ENCODE measurements around the gene TEX261.

TEX261 gene

DNA sequence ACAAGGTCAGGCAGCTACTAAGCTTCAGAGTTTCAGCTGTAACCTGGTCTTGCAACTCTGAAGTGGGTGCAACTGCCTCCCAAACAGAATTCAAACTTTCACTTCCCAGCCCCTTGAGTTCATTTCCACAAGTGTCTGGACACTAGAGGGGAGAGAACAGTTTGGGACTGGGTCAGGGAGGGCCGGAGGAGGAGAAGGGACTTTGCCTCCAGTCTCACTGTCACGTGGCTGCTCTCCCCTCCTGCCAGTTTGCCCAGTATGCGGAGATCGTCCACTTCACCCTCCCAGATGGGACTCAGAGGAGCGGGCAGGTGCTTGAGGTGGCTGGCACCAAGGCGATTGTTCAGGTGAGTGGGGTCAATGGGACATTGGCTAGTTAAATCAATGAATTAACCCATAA is 36.9 kb downstream of the TEX261 start:
- no peak for FAIRE-seq

DNA sequence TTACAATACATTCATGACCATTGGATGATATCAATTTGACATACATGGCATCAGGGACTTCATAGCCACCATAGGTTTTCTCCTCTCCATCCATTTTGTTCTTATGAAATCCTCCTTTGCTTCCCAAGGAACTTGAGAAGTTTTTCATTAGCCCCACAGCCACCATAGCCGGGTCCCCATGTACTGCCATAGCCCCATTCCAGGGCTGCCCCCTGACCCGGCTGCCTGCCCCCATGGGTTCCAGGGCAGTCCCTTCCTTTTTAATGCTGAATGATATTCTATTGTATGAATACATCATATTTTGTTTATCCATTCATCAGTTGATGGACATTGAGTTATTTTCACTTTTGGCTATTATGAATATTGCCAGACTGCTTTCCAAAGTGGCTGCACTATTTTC is 38.5 kb downstream of the TEX261 start:
- FAIRE-seq = no peak

DNA sequence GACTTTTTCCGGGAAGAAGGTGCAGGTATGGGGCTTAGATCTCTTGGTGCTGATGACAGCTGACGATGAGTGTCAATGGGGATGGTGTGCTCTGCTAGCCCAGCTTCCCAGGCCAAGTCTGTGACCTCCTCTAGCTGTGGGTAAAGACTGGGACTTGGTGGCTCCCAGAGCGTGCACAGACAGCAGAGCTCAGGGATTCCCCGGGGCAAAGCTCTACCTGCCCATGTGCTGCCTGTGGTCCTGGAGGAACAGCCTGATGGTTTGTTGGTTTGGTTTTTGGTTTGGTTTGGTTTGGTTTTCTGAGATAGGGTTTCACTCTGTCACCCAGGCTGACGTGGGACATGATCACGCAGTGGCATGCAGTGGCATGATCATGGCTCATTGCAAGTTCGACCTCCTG is 39.8 kb downstream of the TEX261 start:
- FAIRE-seq = no peak

DNA sequence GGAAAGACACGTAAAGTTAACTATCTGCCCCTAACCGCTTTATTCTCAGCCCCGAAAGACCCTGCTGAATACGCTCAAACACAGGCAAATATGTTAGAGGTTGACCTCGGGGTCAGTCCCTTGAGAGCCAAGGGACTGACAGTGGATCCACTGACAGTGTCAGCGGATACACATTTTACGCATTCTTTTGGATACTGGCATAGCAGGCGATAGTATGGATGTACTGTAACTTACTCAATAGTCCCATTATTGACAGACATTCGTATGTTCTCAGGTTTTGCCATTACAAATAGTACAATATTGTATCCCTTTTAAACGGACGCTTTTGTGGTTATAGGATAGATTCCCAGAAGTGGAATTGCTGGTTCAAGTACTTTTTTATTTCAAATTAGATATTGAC is 45.6 kb downstream of the TEX261 start:
- FAIRE-seq = no peak

DNA sequence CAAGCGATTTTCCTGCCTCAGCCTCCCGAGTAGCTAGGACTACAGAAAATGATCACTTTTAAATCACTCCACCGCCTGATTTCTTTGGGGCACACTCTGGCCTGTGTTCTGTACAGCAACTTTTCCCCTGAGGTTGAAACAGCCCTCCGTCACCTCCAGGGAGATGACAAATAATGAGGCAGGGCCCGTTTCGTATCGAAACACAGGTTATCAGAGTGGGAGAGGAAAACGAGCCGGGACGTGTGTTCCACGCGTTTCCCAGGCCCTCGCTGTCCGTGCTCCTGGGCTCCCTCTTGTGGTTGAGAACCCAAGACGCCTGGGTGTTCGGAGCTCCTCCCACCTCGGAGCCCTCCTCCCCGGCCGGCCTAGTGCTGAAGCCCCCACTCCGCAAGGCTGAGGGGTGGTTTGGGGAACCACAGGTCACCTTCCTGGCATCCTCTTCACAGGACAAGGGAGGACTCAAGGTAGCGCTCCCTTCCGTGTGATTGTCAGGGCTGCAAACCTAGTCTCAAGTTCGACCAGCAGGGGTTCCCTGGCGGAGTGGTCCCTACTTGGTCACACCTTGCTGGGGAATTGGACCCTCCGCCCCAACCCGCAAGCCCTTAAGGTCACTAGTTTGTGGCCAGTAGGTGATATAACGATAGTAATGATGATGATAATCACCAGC is 46.2 kb downstream of the TEX261 start:
- FAIRE-seq = no peak

DNA sequence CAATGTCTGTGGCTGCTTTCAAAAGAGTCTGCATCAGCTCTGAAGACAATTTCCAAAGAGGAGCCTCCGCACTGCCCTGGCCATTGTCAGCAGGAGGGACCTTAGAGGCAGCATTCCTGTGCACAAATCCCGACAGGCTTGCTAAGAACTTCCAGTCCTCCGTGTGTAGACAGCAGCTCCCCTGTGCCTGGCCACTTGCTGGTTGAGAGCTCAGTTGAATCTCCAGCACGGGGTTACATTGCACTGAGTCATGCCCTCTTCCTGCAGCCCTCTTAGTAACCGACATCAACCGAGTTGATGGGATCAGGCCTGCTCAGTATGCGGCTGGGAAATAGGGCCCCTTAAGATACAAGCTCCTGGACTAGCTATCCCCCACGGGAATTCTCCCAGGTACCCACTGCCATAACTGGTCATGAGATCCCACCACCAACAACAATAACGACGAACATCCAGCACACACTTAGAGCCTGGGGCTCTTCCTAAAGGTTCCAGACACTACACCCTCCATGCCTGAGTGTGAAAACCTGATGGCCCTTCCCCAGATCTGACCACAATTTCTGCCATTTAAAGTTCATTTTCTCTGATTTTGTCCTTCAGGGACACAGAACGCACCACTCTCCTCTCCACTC is 47.0 kb downstream of the TEX261 start:
- no peak for FAIRE-seq

DNA sequence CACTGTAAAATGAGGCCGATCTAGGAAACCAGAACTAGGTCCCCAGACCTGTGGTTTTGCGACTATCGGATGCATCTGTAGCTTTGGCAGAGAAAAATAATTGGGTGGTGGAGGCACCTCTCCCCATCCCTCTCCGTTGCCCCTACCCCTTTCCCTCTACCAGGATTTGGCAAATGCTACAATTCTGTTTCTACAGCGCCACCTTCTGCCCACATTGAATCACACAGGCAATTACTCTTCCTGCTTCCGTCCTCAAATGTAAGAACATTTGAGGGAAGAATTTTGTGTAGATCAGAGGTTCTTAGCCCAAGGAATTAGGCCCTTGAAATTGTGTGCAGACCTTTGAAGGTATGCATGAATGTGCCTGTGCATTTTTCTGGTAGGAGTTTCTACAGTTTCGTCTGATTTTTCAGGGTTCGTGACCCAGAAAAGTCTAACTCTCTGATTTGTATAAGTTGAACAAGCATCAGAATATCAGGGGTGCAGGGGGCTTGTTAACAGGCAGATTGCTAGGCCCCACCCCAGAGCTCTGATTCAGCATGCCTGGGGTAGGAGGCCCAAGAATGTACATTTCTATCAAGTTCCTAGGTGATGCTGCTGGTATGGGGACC is 47.7 kb downstream of the TEX261 start:
- FAIRE-seq = no peak

DNA sequence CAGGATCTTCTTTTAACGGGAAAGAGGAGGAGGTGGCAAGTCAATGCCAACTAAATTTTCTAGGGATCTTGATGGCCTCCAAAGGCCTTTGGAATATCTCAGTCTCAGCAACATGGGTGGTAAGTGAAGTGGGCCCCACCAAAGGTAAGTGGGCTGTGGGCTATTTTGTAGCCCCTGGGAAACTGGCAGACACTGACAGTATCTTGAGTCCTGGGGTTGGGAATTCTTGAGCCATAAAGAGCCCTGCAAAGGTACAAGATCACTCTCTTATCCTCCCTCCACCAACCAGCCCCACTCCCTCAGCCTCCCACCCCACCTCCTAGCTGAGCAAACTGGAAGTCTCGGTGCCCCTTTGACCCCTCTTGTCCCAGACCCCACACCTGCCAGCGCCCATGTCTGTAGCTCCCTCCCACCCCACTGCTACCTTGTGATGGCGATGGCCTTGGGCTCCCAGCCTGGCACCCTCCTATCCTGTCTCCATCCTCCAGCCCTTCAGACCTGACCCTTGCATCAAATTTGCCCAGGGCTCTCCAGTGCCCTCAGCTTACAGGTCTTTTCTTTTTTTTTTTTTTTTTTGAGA is 50.5 kb downstream of the TEX261 start:
- FAIRE-seq = no peak

DNA sequence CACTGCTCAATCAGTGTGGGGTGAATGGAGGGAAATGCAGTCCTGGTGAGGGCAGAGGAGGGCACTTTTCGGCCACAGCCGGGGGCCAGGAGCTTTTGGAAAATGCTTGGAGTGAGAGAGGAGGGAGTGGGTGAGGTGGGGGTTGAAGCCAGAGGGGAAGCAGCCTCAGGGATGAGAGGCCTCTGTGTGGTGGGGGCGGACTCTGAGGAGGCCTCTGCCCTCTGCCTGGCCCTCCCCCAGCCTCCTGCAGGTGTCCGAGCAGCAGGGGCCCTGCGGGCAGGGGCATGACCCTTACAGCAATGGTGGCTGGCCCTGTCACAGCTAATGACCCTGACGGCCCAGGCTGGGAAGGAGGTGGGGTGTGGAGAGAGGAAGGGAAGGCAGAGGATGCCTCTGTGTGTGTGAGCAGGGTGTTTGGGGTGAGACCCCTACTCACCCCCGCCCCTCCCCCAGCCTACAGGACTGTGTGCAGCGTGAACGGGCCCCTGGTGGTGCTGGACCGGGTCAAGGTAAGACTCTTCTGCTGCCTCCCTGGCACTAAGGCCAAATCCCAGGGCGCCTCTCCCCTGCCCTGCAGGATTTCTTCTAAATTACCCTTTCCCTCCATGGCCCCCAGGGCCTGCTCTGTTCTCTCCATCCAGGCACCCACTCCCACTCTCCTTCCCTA is 51.3 kb downstream of the TEX261 start:
- FAIRE-seq = no peak

DNA sequence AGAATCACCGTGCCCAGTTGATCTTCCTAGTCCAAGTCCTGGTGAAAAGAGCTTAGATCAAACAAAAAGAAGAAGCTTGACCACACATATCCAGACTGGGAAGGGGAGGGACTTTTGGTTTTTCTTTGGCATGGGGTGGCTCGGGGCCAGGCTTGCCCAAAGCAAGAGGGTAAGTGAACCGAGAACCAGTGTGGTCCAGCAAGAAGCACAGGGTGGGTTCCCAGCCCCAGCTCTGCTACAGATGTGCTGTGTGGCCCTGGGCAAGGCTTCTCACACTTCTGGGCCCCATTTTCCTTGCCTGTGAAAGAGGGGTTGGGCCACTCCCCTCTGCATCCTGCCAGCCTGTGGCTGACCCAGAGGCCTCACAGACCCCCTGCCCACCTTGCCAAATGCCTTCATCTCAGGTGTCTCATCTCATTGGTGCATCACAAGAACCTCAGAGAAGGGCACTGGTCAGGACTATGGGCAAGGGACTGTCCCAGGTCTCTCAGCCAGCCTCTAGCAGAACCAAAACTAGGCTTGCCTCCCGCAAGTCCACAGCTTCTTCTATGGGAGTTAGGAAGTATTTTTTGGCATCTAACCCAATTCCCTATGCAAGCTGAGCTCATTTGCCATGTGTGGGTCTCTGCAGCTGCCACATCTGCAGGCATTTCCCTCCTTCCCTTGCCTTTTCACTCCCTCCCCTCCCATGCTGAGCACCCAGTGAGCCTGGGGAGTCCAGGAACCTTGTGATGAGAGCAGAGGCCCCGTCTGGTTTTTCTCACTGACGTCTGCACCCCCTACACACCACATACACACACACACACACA is 52.1 kb downstream of the TEX261 start:
- FAIRE-seq = no peak

DNA sequence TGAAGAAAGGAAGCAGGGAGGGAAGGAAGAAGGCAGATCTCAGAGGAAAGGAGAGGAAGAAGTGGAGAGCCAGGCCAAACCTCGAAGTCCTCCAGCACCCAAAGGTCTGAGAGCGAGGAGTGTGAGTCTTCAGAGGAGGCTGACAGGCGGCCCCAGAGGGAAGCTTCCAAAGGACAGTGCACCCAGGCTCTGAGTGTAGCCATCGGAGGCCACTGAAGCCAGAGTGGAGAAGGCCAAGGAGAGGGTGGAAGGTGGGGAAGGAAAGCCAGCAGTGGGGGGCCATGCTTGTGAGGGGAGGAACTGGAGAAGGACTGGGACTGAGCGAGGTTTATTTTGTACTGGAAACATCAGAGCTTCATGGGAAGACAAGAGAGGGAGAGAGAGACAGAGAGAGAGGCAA is 53.0 kb downstream of the TEX261 start:
- no peak for FAIRE-seq

DNA sequence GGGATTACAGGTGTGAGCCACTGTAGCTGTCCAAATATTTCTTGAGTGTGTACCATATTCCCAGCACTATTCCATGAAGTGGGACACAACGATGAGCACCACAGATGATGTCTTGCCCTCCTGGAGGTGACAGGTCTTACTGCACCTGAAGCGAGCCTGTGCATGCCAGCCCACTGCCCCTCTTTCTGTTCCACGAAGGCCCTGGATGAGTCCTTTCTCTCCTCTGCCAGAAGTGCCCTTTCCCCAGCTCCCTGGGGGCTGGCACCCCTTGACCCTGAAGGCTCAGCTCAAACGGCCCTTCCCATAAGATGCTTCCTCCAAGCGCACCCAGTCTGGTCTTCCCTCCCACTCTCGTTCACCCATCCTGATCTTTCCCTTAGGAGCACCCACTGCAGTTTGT is 53.5 kb downstream of the TEX261 start:
- no peak for FAIRE-seq

DNA sequence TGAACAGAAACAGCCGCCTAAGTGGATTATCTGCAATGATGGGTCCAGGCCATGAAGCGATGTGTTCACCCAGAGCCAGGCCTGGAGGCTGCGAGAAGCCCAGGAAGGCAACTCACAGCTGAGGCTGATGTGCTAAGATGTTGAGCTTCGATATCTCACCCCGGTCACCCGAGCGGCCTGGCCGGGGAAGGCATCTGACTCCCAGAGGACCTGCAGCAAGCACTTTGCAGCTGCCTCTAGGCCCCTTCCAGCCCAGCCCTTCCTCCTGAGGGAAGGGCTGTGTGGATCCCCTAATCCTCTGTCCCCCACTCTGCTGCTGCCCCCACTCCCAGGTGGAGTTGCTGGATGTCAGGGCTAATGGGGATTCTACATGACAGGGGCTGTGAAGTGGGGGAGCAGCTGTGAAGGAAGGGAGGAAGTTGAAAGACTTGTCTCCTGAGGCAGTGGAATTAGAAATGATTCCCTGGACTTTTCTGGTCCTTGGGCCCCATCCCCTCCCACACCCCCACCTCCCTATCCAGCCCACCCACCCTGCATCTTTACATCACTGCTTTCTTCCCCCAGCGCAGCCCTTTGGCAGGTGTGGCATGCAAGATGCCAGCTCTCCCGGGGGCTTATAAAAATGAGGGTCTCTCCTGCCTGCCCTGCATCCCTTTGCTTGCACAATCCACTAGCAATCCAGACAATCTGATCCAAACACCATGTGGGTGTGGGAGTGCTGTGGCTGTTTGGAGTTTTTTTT is 54.7 kb downstream of the TEX261 start:
- no peak for FAIRE-seq

DNA sequence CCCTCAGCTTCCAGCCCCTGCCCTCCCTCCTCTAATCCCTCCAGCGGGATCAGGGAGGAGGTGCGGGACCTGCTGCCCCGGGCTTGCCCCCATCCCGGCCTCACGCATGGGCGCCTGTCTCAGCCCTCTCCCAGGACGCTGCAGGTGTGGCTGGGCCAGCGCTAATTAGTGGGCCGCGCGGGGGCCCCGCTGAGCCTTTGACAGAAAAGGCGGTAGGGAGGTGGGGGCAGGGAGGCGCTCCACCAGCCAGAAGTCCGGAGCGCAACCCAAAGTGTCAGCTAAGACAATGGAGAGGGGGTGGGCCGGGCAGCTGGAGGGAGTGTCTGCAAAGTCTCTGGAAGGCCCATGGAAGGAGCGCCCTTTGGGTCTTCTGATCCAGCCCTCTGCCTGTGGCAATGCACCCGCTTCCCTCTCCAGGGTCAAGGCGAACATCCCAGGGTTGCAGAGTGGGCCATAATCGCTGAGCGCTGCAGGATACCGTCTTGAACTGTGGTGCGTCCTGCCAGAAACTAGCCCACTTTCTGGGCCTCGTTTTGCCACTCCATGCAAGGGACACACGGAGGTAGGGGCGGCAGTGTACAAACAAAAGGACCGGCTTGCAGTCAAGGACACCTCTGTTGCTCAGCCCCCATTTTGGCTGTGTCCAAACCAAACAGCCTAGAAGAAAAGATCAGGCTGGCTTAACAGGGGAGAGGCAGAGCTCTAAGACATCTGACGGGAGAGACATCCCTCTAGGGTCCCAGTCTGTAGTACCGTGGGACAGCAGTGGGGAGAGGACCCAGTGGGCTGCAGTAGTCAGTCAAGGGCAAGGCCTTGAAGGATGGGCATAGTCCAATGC is 55.5 kb downstream of the TEX261 start:
- FAIRE-seq = no peak

DNA sequence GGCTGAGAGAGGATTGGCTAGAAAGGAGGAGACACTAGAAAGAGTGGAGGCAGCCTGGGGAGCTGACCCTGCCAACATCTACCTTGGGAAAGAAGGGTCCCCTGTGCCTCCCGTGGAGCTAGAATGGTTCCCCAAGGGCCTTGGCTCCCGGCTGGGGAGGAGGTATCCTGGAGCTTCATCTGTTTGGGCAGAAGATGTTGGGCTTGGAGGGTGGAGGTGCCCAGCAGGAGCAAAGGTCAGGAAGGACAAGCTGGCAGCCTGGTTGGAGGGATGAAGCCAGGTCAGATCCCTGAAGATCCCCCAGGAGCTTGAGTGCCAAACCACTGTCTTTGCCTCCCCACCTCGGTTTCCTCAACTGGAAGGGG is 56.1 kb downstream of the TEX261 start:
- FAIRE-seq = no peak

DNA sequence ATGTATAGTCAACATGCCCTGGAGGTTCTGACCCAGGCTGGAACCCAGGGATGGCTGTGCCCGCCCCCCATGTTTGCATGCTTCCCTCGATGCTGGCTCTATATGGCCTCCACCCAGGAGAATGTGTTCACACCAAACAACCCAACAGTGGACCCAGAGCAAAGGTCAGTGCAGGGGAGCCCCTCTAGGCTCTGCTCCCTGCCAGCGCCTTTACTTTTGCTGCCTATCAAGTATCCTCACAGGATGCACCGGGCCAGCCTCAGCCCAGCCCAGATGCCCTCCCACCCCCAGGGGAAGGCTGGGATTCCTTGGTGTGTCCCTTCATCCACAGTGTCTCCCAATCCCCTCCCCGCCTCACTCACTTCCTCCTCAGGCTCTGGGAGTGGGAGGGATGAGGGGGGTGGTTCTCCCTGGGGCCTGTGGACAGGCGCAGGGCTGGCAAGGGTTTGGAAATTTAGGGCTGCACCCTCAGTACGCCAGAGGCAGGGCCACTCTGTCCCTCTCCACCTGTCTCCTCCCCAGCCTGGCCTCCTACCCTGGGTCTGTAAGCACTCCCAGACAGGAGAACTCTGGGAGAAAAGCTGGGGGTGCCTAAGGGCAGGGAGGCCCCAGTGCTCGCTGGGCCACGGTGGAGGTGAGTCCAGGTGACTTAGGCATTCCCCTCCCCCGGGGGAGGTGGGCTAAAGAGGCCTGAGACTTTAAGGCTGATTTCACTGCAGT is 56.6 kb downstream of the TEX261 start:
- no peak for FAIRE-seq

DNA sequence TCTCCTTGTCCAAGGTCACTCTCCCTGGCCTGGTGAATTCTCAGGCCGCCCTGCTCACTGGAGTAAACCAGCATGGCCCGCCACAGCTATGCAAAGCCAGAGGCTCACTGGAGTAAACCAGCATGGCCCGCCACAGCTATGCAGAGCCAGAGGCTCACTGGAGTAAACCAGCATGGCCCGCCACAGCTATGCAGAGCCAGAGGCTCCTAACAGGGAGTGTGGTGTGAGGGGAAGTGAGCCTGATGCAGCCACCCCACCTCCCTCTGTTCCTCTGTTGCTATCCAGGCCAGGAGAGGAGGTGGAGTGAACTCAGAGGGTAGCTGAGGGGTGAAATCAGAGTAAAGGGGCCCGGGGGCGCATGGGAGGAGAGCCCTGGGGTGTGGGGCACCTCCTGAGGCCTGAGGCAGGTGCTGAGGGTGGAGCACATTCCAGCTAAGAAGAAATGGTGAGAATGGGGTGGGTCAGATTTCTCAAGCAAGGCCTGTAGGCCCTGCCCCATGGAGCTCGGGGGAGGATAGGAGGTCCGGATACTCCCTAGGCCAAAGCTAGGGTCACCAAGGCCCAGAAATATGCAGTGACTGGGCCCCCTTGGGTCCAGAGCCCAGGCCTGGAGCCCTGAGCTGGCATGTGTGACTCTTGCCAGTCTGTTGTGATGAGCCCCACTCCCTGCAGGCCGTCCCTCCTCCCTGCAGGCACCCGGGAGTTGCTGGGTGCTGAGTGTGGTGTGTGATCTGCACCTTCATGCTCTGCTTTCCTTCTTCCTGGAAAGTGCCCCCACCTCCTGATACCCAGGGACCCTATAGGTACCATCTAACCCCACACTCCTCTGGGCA is 57.5 kb downstream of the TEX261 start:
- FAIRE-seq = no peak

DNA sequence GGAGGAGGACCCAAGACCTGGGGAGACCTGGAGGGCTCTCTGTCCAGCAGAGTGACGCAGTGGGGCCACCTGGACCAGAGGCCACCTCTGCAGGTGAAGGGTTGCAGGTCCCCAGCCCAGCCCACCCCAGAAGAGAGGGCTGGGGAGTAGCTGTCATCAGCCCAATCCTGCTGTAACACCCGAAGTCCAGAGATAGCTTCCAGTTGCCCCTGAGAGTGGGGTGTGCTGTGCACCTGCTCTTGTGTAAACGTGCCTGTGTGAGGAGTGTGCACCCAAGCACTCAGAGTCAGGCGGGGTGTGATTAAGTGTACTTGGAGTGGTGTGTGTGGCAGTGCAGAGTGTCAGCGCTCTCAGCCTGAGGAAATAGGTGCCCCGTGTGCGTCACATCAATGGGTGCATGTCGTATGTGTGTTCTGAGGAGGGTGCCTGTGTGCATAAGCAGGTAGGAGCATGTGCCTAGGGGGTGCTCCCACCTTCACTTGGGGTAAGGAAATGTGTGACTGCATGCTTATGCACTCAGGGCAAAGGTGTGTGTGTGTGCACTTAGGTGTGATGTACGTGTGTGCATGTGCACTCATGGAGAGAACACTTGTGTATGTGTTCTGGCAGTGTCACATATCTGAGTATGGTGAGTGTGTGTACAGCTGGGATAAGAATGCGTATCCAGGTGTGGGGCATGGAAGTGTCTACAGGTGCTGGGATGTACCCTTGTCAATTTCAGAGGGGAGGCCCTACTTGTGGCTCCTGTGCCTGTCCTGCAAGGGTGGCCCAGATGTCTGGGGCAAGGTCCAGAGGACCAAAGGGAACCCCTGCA is 58.3 kb downstream of the TEX261 start:
- no peak for FAIRE-seq

Data from endometrium (tissue), 2 donors.